ENCODE results near the gene THSD7B. TPM values are rescaled to one million over a fixed set of nuclear protein-coding genes. Genes with fewer than 3 reads are reported as not detected.

The THSD7B gene
- total and polyA plus RNA-seq, 2 of the 8 experiments (the other 6 are each of a cell fraction or from before 2014, with no cell fraction given) = 0.60 to 2.9 TPM

- Histone ChIP-seq H3K14ac (ENCODE audit: insufficient read length) (no peak overlapping the region), H2AFZ (ENCODE audit: low read length) (no peak overlapping the region), H3K23me2 (ENCODE audit: low read depth, low read length) (no peaks in the 10 kb centered on the region), H3K79me1 (ENCODE audit: low read depth, low read length) (no peaks in the 10 kb centered on the region), H3K27ac (ENCODE audit: low read depth, low read length) (no peak overlapping the region), H3K79me2 (ENCODE audit: control insufficient read depth in 1 of 2, insufficient read depth in 2 of 2, low read length in 2 of 2) (no peaks in the 10 kb centered on the region), H3K9ac (replicated peaks in 1 of 4; ENCODE audit: extremely low read depth in 1 of 4, low read depth in 3 of 4, low read length in 3 of 4) (no peak overlapping the region), H3K23ac (ENCODE audit: insufficient read length) (no peak overlapping the region), H3K18ac (ENCODE audit: extremely low read depth, low read length) (no peak overlapping the region), H4K5ac (ENCODE audit: insufficient read length, low read depth, low read length) (no peak overlapping the region), H2BK15ac (ENCODE audit: low read length) (no peak overlapping the region), H2AK5ac (ENCODE audit: low read depth, low read length) (no peak overlapping the region), H2BK12ac (ENCODE audit: low read depth, low read length) (no peak overlapping the region), H3K4me3 (ENCODE audit: extremely low read depth in 1 of 4, insufficient read depth in 2 of 4, low read depth in 3 of 4, low read length in 4 of 4) (no peak overlapping the region), H2BK20ac (ENCODE audit: low read length) (no peak overlapping the region), H3K4me1 (replicated peaks in 1 of 4; ENCODE audit: control insufficient read depth in 3 of 4, insufficient read depth in 4 of 4, low read length in 3 of 4) (no peaks in the 10 kb centered on the region), H3K4me2 (ENCODE audit: insufficient read depth in 1 of 2, low read depth in 2 of 2, low read length in 2 of 2) (no peak overlapping the region), H3K56ac (replicated peaks; ENCODE audit: insufficient read length, low read depth, low read length) (no peak overlapping the region), H2BK5ac (ENCODE audit: low read depth, low read length) (no peak overlapping the region), H3K27me3 (replicated peaks in 1 of 4; ENCODE audit: control insufficient read depth in 3 of 4, extremely low read depth in 1 of 4, insufficient read depth in 3 of 4, low read length in 3 of 4) (peaks cover 0 to 1% (median 0%) of the 10 kb centered on the region in 4 experiments; a peak in 1 of 7 replicates), H4K91ac (replicated peaks; ENCODE audit: insufficient read length, low read length) (no peak overlapping the region), H4K8ac (ENCODE audit: extremely low read depth, insufficient read depth, low read length) (no peak overlapping the region), H3K4ac (replicated peaks; ENCODE audit: insufficient read length, low read depth, low read length) (no peak overlapping the region), H2BK120ac (replicated peaks; ENCODE audit: low read depth, low read length) (no peak overlapping the region), H3K36me3 (ENCODE audit: control insufficient read depth in 2 of 4, insufficient read depth in 4 of 4, low read length in 3 of 4) (no peaks in the 10 kb centered on the region), H3K9me3 (ENCODE audit: insufficient read depth in 2 of 2, low read depth in 1 of 2, low read length in 1 of 2) (no peaks in the 10 kb centered on the region), H4K20me1 (replicated peaks in 1 of 2; ENCODE audit: control insufficient read depth in 1 of 2, insufficient read depth in 2 of 2, low read length in 2 of 2) (no peaks in the 10 kb centered on the region)
- ChIA-PET POLR2A (ENCODE audit: partially characterized antibody) (no interaction called here), CTCF (ENCODE audit: partially characterized antibody) (interaction anchor here (0.6 to 1.0 kb wide), 2 partner anchors 9 to 173 kb away, joined by 3 read pairs; no protein-coding TSS in a partner anchor)
- no peak for DNase-seq (ENCODE audit: low read depth in 1 of 2, low spot score in 2 of 2)
- 87% methylated on average over 4 of the region's 4 CpGs; no CpG with 5 or more reads in 1 of the 2 experiments for WGBS, 2 experiments (ENCODE audit: extremely low coverage in 1 of 2, insufficient coverage in 1 of 2, insufficient read length in 1 of 2, insufficient replicate concordance in 2 of 2, low coverage in 1 of 2, low lambda C conversion rate in 2 of 2, missing lambda C conversion rate in 1 of 2)
- FAIRE-seq = no peak
- TF ChIP-seq SIRT6 (IDR thresholded peaks at IDR 0.05; ENCODE audit: low read length) (no peak), POLR2AphosphoS5 (IDR thresholded peaks at IDR 0.05; ENCODE audit: low read depth, low read length) (no peak), EGR1 (IDR thresholded peaks at IDR 0.05; ENCODE audit: borderline replicate concordance, low read depth, low read length) (no peak), SIN3A (conservative IDR thresholded peaks at IDR 0.05 in 1 of 2, IDR thresholded peaks at IDR 0.05 in 1 of 2; ENCODE audit: low read depth in 1 of 2, low read length in 2 of 2) (no peak), GTF2F1 (IDR thresholded peaks at IDR 0.05; ENCODE audit: borderline replicate concordance, low read depth, low read length) (no peak), MAFK (IDR thresholded peaks at IDR 0.05; ENCODE audit: low read depth, low read length) (no peak), RNF2 (IDR thresholded peaks at IDR 0.05; ENCODE audit: borderline replicate concordance, low read depth, low read length, missing control alignments, poor library complexity, severe bottlenecking) (no peak), POU5F1 (IDR thresholded peaks at IDR 0.05; ENCODE audit: low read depth, low read length) (no peak), SP2 (IDR thresholded peaks at IDR 0.05; ENCODE audit: low read length) (no peak), KDM1A (IDR thresholded peaks at IDR 0.05; ENCODE audit: borderline replicate concordance, low read length) (no peak), MAX (IDR thresholded peaks at IDR 0.05) (no peak), CTCF (IDR thresholded peaks at IDR 0.05; ENCODE audit: control extremely low read depth in 1 of 3, insufficient read depth in 1 of 3, low read depth in 1 of 3, low read length in 3 of 3) (no peak)
Observed at GRCh38 chr2:136863874-136864273, 98.5 kb downstream of the THSD7B start.
